Type B pancreatic cell (in vitro differentiated cells): Measurements from ENCODE around the gene CX3CL1. TPM values are rescaled to one million over a fixed set of nuclear protein-coding genes. Genes with fewer than 3 reads are reported as not detected.
"Not testable (repeated sequence)": the region's sequence is repeated elsewhere in the genome, so short reads cannot be mapped to it uniquely, and the experiment has no call there.

Source experiments
- DNase-seq: peaks from one replicate; pipeline ENCODE4 v3.0.0; 2021; ENCODE audit warnings: mixed read lengths; ENCODE audit not compliant: unreplicated experiment; ENCODE audit errors: extremely low spot score
- H3K27ac Mint-ChIP-seq: 2 replicates; pipeline ENCODE4 v1.8.0; 2021; ENCODE audit warnings: mild to moderate bottlenecking, mixed read lengths
- H3K27me3 Mint-ChIP-seq: 2 replicates; pipeline ENCODE4 v1.8.0; 2021; ENCODE audit warnings: mixed read lengths
- H3K36me3 Mint-ChIP-seq: 2 replicates; pipeline ENCODE4 v1.8.0; 2021; ENCODE audit warnings: mixed read lengths
- H3K4me1 Mint-ChIP-seq: one replicate; pipeline ENCODE4 v1.8.0; 2021; ENCODE audit warnings: mixed read lengths; ENCODE audit not compliant: unreplicated experiment
- H3K4me3 Mint-ChIP-seq: 2 replicates; pipeline ENCODE4 v1.8.0; 2021; ENCODE audit warnings: mild to moderate bottlenecking, mixed read lengths
- H3K9me3 Mint-ChIP-seq: 2 replicates; pipeline ENCODE4 v1.8.0; 2021; ENCODE audit warnings: mixed read lengths
- total RNA-seq: library from RNA; stranded (reverse); gene quantifications from 2 replicates; pipeline ENCODE4 v1.2.1, GENCODE V29; 2021; ENCODE audit warnings: low replicate concordance
- TF ChIP-seq, protein P1 (sequence below): fragments of 200-600 bp; sonication (generic); conservative IDR thresholded peaks from 2 replicates; pipeline ENCODE4 v1.5.0; 2021; ENCODE audit warnings: antibody characterized with exemption, mild to moderate bottlenecking

Gene CX3CL1
- total RNA-seq, 1 donor from 2014 or later: 17.8 TPM

GRCh38 chr16:57366544-57367040 lies 5.7 kb upstream of the CX3CL1 start:
- no peak overlapping the region for H3K27ac Mint-ChIP-seq
- H3K36me3 Mint-ChIP-seq: no peaks in the 10 kb centered on the region
- no peak overlapping the region for H3K4me3 Mint-ChIP-seq
- peaks cover 10% of the 10 kb centered on the region for H3K27me3 Mint-ChIP-seq
- no peaks in the 10 kb centered on the region for H3K4me1 Mint-ChIP-seq
- H3K9me3 Mint-ChIP-seq: no peaks in the 10 kb centered on the region
- DNase-seq: no peak
- TF ChIP-seq, protein P1, sequence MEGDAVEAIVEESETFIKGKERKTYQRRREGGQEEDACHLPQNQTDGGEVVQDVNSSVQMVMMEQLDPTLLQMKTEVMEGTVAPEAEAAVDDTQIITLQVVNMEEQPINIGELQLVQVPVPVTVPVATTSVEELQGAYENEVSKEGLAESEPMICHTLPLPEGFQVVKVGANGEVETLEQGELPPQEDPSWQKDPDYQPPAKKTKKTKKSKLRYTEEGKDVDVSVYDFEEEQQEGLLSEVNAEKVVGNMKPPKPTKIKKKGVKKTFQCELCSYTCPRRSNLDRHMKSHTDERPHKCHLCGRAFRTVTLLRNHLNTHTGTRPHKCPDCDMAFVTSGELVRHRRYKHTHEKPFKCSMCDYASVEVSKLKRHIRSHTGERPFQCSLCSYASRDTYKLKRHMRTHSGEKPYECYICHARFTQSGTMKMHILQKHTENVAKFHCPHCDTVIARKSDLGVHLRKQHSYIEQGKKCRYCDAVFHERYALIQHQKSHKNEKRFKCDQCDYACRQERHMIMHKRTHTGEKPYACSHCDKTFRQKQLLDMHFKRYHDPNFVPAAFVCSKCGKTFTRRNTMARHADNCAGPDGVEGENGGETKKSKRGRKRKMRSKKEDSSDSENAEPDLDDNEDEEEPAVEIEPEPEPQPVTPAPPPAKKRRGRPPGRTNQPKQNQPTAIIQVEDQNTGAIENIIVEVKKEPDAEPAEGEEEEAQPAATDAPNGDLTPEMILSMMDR: no peak

DNA sequence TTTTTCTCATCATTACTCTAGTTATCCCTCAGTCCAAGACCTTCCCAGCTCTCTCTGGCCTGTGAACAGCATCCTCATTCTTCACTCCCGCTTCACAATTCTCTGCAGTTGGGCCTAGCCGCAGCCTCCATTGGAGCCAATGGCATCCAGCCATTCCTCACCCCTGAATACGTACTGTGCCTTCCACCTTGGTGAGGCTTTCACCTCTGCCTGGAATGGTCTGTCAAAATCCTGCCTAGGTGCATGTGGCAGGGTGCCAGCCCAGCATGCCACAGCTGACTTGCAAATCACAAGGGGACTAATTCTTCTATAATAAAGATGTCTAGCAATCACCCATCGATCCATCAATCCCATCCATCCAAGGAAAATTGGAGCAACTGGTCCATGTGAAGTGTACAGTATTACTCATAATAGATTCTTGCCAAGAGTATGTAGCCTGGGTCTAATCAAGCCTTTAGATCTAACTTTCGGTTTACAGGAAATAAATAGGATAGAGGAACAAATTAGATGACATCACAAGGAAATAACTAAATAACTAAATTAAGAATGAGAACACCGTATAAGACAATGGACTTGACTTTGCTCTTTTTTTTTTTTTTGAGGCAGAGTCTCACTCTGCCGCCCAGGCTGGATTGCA lies 5.1 kb upstream of the CX3CL1 start:
- no peaks in the 10 kb centered on the region for H3K4me1 Mint-ChIP-seq
- H3K27me3 Mint-ChIP-seq: peaks cover 10% of the 10 kb centered on the region
- DNase-seq: no peak
- no peak overlapping the region for H3K27ac Mint-ChIP-seq
- no peak overlapping the region for H3K4me3 Mint-ChIP-seq
- TF ChIP-seq, protein P1: no peak
- H3K36me3 Mint-ChIP-seq: no peaks in the 10 kb centered on the region
- H3K9me3 Mint-ChIP-seq: no peaks in the 10 kb centered on the region

DNA sequence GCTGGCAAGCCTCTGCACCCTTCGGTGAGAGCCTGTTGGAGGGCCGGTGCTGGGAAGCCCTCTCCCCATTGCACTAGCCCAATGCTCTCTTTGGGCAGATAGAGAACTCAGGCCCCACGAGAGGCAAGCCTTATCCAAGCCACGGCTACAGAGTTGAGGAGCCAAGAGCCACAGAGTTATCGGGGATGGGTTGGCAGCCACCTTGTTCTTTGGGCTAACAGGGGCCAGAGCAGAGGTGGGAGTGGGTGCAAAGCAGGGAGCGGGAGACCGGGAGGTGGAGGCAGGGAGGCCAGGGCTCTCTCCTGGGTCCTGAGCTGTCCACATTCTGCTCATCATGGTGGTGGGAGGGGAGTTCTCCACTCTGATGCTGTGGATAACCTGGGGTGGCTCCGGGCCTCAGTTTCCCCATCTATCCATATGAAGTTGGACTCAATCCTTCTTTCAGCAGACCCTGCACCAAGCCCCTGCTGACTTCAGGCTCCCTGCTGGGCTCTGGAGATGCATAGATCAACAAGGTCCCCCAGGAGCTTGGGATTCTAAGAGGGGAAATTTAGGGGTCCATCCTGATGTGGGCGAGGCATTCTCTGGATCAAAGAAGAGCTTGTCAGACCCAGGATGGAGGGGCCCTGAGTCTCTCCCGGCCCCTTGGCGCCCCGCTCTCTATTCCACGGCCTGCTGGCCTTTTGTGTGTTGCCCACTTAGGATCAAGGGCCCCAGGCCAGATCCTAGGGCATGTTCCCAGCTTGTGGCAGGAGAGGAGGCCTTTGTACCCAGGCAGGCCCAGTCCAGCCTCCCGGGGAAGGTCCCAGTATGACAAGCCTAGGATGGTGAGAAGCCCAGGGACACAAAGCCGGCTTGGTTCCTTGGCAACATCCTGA lies 557 bp upstream of the CX3CL1 start:
- no peak for DNase-seq
- TF ChIP-seq, protein P1: no peak
- Mint-ChIP-seq H3K27ac (peak overlapping the region; percentile 23), H3K4me1 (peaks cover 13% of the 10 kb centered on the region), H3K4me3 (peak overlapping the region; percentile 78), H3K36me3 (no peaks in the 10 kb centered on the region), H3K9me3 (no peaks in the 10 kb centered on the region), H3K27me3 (peaks cover 4% of the 10 kb centered on the region)

DNA sequence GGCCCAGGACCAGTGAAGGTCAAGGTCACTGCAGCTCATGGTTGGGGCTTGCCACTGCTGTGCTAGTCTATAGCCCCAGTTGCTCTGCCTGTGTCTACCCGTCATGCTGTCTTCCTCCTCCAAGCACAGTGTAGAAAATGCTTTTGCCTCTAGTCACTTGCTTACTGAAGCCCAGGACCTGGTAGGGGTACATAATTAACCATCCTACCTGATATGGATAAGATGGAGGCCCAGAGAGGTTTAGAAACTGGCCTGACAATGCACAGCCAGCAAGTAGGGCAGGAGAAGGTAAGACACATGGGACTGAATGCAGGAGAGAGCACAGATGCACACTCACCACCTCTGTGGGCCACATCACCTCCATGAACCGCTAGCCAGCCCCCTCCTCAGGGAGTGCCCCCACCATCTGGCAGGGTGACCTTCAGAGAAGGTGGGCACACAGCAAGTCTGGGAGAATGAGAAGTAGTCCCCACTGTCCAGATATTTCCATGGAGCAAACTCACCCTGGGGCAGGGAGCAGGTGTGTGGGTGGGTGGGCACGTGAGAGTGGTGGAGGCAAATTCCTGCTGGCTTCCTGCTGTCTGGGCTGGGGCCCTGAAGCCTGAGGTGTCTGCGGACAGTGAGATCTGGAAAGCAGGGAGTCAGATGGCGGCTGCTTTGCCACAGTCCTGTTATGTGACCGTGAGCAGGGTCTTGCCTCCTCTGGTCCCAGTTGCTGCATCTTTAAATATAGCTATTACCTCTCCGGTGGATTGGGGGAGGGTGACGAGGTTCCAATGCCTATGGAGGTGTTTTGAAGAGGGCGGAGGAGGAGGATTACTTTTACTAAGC lies 1.0 kb downstream of the CX3CL1 start:
- TF ChIP-seq, protein P1: no peak
- Mint-ChIP-seq H3K36me3 (no peaks in the 10 kb centered on the region), H3K27ac (peak overlapping the region; percentile 26), H3K4me1 (peaks cover 23% of the 10 kb centered on the region), H3K27me3 (no peaks in the 10 kb centered on the region), H3K9me3 (no peaks in the 10 kb centered on the region), H3K4me3 (peak overlapping the region; percentile 78)
- DNase-seq: no peak

DNA sequence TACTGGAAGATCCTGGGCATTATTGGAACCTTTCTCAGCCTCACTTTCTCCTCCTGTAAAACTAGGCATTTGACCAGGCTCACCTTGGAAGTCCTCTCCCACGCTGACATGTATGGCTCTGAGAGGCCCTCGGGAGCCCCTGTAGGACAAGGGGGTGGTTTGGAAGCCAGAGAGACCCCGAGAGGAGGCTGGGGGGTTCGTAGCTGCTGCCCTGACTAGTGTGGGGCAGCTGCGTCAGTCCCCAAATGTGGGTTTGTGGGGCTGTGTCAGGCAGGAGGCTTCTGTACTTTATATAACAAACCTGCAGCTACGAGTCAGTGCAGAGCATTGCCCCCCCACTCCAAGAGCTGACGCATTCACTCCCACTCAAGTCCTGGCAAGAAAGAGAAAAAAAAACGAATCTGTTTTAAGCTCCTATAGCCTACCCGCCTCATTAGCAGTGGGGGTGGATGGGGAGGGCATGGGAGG lies 1.8 kb downstream of the CX3CL1 start:
- H3K27me3 Mint-ChIP-seq: no peaks in the 10 kb centered on the region
- TF ChIP-seq, protein P1: no peak
- H3K4me1 Mint-ChIP-seq: peaks cover 23% of the 10 kb centered on the region
- H3K27ac Mint-ChIP-seq: no peak overlapping the region
- no peak for DNase-seq
- H3K9me3 Mint-ChIP-seq: no peaks in the 10 kb centered on the region
- no peaks in the 10 kb centered on the region for H3K36me3 Mint-ChIP-seq
- peak overlapping the region; percentile 78 for H3K4me3 Mint-ChIP-seq

DNA sequence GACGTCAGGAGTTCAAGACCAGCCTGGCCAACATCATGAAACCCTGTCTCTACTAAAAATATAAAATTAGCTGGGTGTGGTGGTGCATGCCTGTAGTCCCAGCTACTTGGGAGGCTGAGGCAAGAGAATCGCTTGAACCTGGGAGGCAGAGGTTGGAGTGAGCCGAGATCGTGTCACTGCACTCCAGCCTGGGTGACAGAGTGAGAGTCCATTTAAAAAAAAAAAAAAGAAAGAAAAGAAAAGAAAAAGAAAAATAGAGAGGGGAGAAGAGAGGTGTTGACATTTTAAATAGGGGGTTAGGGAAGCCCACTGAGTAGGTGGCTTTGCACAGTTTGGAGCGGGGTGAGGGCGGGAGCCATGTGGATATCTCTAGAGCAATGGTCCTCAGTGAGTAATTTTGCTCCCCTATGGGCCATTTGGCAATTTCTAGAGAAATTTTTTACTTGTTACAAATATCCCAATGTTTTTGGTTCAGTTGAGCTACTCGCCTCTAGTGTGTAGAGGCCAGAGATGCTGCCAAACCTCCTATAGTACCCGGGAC lies 2.7 kb downstream of the CX3CL1 start:
- H3K27ac Mint-ChIP-seq, DNase-seq, H3K27me3 Mint-ChIP-seq, H3K9me3 Mint-ChIP-seq, H3K4me3 Mint-ChIP-seq, H3K36me3 Mint-ChIP-seq: not testable (repeated sequence)
- H3K4me1 Mint-ChIP-seq: peaks cover 23% of the 10 kb centered on the region
